DMS153 treated with DMSO at 0.1 percent for 48 hours (cell line): ENCODE measurements around the gene EEA1.

Experiments
- DNase-seq: peaks from one replicate; lab custom pipeline; 2025; ENCODE audit not compliant: unreplicated experiment; lab: John Stamatoyannopoulos, UW

EEA1 gene

DNA sequence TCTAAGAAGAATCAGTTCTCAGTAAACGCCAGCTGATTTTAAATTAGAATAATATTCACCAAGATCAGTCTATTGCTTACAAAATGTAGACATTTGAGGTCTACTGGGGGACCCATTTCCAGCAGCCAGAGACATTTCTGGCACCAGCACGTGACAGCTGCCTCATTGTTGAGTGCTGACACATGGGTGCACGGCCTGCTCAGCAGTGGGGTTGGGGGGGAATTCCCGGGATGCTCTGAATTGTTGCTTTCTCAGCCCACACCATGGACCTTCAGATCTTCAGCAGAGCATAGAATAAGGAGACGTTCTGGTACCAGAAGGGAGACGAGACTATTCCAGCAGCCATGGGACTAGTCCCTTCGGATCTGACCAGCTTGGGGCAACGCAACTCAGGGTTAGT, 208.0 kb downstream of the EEA1 start:
- DNase-seq = no peak
